Sigmoid colon (tissue), 4 donors: Measurements from ENCODE around the gene GLIS1.

Source experiments
- EP300 ChIP-seq, 4 donors: sonication (generic); formaldehyde crosslinking; IDR thresholded peaks; one replicate each; pipeline ENCODE4 v1.6.1; 2017; ENCODE audit warnings: antibody characterized with exemption in 4 of 4
- POLR2A ChIP-seq, 2 donors: fragments of 450-650 bp; IDR thresholded peaks; one replicate each; pipeline ENCODE4 v1.6.1; 2016; ENCODE audit warnings: antibody characterized with exemption in 2 of 2, mild to moderate bottlenecking in 2 of 2, moderate library complexity in 2 of 2
- POLR2AphosphoS5 ChIP-seq, 4 donors: sonication (generic); formaldehyde crosslinking; IDR thresholded peaks; one replicate each; pipeline ENCODE4 v1.6.1; 2017; ENCODE audit warnings: antibody characterized with exemption in 4 of 4
- TF ChIP-seq, protein P1 (sequence below), 4 experiments: fragments of 450-650 bp in 3 of 4; fragments of 200-600 bp in 1 of 4; IDR thresholded peaks; one replicate each; pipeline ENCODE4 v1.5.1; 2016 to 2019; ENCODE audit warnings: antibody characterized with exemption in 4 of 4, mild to moderate bottlenecking in 3 of 4, moderate library complexity in 2 of 4

DNA sequence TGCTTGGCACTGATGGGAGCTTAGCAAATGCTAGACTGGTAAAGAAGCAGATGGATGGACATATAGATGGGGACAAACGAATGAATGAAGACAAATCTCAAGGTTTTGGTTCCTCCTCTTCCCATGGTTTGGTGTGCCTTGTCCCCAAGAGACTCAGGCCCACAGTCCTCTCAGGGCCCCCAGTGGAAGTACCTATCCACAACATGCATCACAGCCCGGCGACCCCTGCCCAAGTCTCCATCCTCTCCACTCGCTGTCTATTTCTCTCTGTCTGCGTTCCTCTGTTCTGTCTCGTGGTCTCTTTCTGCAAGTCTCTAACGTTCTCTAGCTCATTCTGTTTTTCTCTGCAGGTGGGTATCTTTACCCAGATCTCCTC lies 85.8 kb downstream of the GLIS1 start:
- TF ChIP-seq POLR2A (IDR thresholded peaks at IDR 0.05) (no peak), EP300 (IDR thresholded peaks at IDR 0.05) (no peak), POLR2AphosphoS5 (IDR thresholded peaks at IDR 0.05) (no peak)
- TF ChIP-seq, protein P1, sequence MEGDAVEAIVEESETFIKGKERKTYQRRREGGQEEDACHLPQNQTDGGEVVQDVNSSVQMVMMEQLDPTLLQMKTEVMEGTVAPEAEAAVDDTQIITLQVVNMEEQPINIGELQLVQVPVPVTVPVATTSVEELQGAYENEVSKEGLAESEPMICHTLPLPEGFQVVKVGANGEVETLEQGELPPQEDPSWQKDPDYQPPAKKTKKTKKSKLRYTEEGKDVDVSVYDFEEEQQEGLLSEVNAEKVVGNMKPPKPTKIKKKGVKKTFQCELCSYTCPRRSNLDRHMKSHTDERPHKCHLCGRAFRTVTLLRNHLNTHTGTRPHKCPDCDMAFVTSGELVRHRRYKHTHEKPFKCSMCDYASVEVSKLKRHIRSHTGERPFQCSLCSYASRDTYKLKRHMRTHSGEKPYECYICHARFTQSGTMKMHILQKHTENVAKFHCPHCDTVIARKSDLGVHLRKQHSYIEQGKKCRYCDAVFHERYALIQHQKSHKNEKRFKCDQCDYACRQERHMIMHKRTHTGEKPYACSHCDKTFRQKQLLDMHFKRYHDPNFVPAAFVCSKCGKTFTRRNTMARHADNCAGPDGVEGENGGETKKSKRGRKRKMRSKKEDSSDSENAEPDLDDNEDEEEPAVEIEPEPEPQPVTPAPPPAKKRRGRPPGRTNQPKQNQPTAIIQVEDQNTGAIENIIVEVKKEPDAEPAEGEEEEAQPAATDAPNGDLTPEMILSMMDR (IDR thresholded peaks at IDR 0.05) = no peak
